GM18505 (cell line): ENCODE measurements around the gene HUS1.
A peak's percentile ranks its signal among the peaks of the same experiment; 100 is the strongest.
"Not testable (repeated sequence)": the region's sequence is repeated elsewhere in the genome, so short reads cannot be mapped to it uniquely, and the experiment has no call there.

Experiments
- ATAC-seq: cut with Tn5 transposase; IDR thresholded peaks from one replicate; pipeline ENCODE4 v1.9.1; 2021; ENCODE audit not compliant: unreplicated experiment
- POLR2A ChIP-seq: IDR thresholded peaks from 4 replicates; pipeline ENCODE4 v1.6.1; 2011; ENCODE audit warnings: borderline replicate concordance; ENCODE audit not compliant: insufficient read depth, insufficient read length; ENCODE audit errors: extremely low read depth

Gene HUS1

DNA sequence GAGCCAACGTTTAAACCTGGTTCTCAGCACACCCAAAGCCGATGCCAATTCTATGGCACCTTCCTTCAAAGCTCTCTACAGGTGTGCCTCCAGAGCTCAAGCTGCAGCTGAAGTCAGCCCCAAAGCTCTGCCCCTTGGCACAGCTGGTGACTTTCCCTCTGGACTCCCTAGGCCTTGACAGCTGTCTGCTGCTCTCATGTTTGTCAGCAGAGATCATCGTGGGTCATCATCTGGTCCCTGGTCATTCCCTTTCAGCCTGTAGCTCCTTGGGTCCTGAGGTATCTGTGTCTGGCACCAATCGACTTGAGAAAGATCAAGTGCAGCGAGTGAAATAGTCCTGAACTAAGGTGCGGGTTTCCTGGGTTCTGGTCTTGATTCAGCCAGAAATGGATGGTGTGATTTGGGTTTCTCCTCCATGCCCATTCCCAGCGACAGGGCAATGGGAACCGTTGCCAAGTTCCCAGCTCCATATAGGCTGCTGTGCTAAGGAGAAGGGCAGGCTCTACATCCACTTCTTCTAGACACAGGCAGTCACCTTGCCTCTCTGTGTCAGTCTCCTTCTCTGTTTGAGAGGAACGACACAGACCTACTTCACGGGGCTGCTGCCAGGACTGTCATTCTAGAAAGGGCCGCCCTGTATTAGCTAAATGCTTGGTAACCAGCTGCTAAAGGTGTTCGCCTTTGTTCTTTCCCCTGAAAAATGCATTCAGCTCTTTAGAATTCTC lies 34.7 kb downstream of the HUS1 start:
- no peak for ATAC-seq
- no peak for TF ChIP-seq POLR2A

DNA sequence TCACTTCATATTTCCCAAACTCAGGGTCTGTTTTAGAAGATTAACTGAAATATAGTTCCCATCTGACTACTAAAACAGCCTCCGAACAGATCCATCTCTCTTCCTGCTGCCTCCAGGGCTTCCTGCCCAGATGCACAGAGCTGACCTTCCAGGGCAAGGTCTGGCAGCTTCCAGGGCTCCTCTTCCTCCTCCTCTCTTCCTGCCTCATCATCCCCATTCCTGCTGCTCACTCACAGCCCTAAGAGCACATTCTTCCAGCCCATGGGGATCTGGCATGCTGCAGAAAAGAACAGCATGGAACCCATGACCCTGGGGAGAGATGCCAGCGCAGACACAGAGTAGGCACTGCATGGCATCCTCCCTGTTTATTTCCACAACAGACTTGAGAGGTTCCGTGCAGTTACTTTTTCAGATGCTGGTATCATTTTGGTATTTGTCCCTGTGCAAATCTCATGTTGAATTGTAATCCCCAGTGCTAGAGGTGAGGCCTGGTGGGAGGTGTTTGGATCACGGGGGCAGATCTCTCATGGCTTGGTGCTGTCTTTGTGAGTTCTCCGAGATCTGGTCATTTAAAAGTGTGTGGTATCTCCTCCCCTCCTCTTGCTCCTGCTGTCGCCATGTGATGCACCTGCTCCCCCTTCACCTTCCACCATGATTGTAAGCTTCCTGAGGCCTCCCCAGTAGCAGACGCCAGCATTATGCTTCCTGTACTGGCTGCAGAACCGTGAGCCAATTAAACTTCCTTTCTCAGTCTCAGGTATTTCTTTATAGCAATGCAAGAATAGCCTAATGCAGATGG lies 35.5 kb downstream of the HUS1 start:
- TF ChIP-seq POLR2A: no peak
- ATAC-seq: no peak

DNA sequence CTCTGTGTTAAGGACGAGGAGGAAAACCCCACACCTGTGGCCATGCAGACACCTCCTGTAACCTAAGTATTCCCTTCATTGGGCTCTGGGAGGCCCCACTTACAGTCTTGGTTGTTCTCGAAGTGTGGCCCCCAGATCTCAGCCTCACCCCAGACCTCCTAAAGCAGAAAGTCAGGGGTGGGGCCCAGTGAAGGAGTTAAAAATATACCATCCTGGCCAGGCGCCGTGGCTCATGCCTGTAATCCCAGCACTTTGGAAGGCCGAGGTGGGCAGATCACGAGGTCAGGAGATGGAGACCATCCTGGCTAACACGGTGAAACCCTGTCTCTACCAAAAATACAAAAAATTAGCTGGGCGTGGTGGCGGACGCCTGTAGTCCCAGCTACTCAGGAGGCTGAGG lies 36.8 kb downstream of the HUS1 start:
- ATAC-seq: not testable (repeated sequence)

DNA sequence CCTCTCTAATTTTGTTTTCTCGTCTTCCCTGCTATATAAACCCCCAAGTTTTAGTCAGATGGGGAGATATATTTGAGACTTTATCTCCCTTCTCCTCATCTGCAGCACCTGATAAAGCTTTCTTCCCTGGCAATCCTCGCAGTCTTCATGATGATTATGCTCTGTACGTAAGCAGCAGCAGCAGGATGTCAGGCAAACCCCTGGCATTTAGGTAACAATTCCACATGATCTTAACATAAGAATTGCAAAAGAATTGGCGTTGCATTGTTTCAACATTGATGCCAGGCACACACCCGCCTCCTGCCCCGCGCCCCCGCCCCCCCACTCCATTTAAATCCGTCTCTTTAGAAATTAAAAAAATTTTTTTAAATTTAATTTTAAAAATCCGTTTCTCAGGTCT lies 37.3 kb downstream of the HUS1 start:
- TF ChIP-seq POLR2A: no peak
- no peak for ATAC-seq

DNA sequence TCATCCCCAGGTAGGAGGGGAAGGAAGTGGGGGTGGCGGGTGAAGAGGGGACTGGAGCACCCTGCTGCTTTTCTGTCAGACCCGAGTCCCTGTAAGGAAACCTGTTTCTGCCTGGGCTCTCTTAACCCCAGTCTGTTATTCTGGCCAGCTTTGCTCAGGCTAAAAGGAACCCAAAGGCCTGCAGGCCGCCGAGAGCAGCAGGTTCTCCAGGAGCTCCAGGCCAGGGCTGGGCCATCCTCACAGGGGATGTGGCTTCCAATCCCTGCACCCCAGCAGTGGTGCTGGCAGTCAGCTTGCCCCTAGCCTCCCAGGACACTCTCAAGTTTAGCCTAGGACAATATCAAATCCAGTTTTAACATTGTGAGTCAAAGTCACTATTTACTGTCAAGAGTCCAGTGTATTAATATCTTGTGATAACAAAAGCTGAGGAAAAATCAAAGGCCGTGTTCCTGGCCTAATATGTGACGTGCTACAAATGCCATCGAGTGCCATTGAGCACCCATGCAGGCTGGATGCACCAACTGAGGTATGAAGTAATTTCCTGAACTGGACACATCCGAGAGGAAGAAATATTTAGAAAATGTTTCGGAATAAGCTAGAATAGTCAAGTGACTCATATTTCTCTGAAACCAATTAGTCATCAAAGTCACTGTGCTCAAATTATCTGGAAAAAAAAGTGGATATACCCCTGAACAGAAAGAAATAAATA lies 38.1 kb downstream of the HUS1 start:
- TF ChIP-seq POLR2A: no peak
- ATAC-seq: no peak

DNA sequence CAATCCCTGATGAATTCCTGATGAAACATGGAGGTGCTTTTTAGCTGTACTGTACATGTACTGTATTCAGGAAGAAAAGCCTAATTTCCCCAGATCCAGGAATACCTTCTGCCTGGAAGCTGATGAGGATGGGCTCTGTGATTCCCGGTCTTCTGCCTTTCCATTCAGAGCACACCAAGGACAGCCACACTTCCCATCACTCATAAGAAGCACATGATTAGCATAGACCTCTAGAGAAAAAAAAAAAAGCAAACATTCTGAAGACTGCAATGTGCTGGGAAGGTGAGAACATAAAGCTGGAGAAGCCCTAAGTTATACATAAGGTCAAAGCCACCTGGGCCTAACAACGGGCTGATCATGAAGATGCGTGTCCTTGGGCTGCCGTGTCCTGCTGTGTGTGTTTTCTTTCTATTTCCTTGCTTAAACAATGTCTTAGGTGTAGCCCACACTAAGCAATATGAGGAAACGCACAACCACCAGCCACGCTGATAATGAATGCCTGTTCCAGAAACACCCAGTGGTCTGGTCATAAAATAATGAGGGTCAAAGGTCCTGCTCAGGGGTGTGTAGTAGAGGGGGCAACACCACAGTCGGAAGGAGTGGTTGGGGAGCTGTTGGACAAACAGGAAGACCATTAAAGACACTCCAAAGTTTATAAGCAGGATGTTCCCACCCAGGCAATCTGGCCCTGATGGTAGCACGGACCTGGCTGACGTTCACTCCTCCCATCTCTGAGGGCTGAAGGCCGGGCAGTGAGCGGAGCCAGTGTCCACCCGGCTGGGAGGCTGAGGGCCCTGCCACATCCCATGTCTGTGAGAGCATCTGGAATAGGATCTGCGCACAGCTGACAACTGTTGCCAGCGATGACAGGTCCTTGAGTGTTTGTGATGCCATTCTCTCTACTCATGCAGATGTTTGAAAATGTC lies 39.1 kb downstream of the HUS1 start:
- TF ChIP-seq POLR2A: no peak
- ATAC-seq: no peak

DNA sequence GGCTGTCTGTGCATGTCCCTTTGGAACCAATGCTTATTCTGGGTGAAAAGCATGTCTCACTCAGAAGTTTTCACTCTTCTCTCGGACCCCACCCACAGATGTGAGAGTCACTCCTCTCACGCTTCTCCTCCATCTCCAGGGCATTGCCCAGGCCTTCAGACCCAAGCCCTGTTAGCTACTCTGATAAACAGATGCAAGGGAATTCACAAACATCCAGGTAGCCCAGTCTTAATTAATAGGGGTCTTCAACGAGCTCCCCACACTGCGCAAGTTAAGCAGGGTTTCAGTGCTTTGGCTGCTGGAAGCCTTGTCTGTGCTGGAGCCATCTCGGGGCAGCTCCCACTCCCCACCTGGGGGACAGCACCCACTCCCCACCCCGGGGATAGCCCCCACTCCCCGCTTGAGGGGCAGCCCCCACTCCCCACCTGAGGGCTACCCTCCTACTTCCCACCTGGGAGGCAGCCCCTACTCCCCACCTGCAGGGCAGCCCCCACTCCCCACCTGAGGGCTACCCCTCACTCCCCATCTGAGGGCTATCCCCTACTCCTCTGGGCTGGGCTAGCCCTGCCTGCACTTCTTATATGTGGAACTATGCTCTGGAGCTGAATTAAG lies 39.9 kb downstream of the HUS1 start:
- no peak for ATAC-seq
- no peak for TF ChIP-seq POLR2A

DNA sequence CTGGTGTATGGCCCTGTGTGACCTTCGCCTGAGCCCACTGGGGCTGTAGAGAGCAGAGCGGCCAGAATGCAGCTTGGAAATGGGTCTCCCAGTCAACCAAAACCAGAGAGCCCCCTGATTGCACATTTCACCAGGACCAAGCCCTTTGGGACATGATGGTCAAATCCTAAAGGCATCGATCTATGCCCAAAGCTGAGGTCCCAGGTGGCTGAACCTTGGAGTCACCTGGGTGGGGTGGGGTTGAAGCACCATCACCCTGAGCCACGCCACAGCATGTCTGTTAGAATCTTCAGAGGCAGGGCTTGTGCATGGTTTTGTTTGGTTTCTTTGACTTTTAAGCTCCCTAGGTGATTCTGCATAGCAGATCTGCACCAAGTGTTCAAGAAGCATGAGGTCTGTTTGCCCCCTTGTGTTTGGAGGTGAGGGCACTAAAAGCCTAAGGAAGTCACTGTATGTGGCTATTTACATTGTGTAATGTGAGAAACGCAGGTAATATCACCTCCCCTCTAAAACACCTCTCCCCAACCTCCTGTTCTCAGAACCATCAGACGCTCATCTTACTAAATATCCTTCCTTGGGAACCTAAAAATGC lies 40.7 kb downstream of the HUS1 start:
- no peak for ATAC-seq
- no peak for TF ChIP-seq POLR2A

DNA sequence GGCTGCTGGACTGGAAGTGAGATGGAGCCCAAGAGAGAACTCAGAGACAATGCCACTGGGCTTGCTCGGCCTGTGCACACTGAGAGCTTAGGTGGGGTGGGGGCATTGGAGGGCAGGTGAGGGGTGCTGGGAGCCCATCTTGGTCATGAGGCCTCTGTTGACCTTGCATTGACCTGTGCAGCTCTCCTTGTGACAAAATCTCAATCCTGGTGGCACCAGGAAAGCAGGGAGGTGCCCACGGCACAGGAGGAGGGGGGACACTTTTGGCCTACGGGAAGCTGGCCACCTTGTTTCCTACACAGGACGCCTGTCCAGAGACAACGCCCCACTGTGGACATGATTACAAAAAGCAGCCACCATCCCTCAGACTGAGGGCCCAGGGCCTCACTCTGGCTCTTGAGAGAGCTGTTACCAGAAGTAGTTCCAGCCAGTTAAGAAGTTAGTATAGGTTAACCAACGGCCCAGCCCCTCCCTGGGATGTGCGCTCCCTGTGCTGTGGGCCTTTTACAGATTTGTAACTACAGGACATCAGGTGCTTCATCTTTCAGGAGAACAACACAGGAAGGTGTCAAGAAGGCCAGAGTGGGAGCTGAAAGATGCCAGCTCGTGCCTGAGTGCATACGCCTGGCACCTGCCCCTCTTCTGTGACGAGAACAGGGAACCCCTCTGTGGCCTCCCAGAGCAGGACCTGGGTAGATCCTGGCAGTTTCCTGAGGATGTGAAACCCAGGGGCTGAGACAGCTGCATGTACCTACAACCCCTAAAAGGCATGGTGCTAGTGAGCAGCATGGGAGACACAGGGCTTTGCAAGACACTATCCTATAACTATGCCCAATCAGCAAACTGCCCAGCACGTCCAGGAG lies 41.5 kb downstream of the HUS1 start:
- ATAC-seq: peak; percentile 64
- TF ChIP-seq POLR2A: no peak

DNA sequence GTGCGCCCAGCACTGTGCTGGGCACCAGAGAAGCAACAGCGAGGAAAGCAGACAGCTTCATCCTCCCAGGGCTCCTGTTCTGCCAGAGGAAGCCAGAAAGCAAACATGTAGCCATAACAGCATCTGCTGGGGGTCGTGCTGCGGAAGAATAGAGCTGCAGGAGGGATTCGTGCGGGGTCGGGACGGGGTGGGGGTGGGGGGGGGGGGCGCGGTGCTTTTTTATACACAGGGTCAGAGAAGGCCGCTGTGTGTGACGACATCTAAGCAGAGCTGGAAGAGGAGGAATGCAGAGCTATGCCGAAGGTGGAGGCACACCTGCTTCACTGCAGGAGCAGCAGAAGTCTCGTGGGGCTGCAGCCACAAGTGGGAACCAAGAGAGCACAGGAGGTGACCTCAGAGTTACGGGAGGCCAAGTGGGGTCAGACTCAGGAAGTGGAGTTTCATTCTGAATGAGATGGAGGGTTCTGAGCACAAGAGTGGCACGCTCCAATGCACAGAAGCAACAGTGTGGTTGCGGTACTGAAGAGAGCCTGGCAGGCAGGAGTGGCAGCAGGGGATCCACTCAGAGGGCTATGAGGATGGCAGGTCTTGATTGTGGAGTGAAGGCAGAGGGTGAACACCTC lies 42.2 kb downstream of the HUS1 start:
- ATAC-seq: peak; percentile 88

DNA sequence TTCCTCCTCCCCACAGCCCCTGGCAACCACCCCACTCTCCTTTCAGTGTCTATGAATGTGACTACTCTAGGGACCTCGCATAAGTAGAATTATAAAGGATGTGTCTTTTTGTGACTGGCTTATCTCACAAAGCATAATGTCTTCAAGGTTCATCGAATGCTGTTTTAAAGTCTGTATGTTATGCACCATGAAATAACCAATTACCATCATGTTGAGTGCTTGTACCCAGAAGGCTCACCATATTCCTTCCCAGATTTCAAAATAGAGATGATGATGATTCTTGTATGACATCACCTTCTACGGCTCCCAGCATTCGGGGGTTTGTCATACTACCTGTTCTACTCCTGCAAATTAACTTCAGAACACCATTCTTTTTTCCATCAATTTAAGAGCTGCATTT lies 43.1 kb downstream of the HUS1 start:
- no peak for ATAC-seq
- TF ChIP-seq POLR2A: no peak

More for the DNA sequence above, 42.2 kb downstream of the HUS1 start:
- no peak for TF ChIP-seq POLR2A

DNA sequence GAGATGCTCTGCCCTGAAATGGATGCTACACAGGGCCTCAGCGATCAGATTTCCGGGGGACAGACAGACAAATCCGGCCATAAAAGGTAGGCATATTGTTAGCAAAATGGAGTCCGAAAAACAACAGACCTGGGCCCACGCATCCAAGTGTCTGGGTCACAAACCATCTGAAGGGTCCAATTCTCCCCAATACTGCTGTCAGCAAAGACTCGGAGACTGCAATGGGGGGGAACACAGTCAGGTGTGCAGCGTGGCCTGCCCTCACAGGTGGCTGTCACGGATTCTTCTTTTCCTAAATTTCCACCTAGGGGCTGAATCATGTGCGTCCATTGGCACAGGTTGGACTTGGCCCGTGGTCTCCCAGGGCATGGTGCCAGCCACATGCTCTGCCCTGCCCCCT lies 44.1 kb downstream of the HUS1 start:
- no peak for TF ChIP-seq POLR2A
- ATAC-seq: no peak
